Sigmoid colon (tissue), 4 donors: ENCODE results near the gene ANAPC15.

Experiments used
- CTCF ChIP-seq, 4 experiments: fragments of 450-650 bp in 3 of 4; fragments of 200-600 bp in 1 of 4; IDR thresholded peaks; one replicate each; pipeline ENCODE4 v1.5.1; 2016 to 2019; ENCODE audit warnings: antibody characterized with exemption in 4 of 4, mild to moderate bottlenecking in 3 of 4, moderate library complexity in 2 of 4
- POLR2A ChIP-seq, 2 donors: fragments of 450-650 bp; IDR thresholded peaks; one replicate each; pipeline ENCODE4 v1.6.1; 2016; ENCODE audit warnings: antibody characterized with exemption in 2 of 2, mild to moderate bottlenecking in 2 of 2, moderate library complexity in 2 of 2
- POLR2AphosphoS5 ChIP-seq, 4 donors: sonication (generic); formaldehyde crosslinking; IDR thresholded peaks; one replicate each; pipeline ENCODE4 v1.6.1; 2017; ENCODE audit warnings: antibody characterized with exemption in 4 of 4

GRCh38 chr11:72072348-72072747 lies 40.1 kb downstream of the ANAPC15 start:
- no peak for TF ChIP-seq CTCF (IDR thresholded peaks at IDR 0.05)
- no peak for TF ChIP-seq POLR2AphosphoS5 (IDR thresholded peaks at IDR 0.05)
- no peak for TF ChIP-seq POLR2A (IDR thresholded peaks at IDR 0.05)
